CD4-positive, alpha-beta T cell treated with Interferon gamma for 1 hour (primary cell): Measurements from ENCODE around the gene MRGPRF.

Source experiments
- DNase-seq: peaks from one replicate; pipeline ENCODE4 v3.0.0-alpha.2; 2020

Gene MRGPRF

DNA sequence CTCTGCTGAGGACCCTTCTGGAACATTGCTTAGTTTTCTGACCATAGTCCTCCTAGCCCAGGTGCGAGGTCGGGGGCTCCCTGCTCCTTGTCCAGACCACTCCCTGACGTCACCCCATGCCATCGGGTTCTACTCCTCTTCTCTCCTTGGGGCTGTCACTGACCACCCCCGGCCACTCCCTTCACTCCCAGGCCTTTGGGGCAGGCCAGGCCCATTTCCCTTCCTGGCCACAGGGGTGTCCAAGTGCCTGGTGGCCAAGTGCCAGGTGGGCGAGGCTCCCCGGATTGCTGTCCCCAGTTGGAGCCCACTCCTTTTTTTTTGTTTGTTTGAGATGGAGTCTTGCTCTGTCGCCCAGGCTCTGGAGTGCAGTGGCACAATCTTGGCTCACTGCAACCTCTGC, 51.8 kb downstream of the MRGPRF start:
- DNase-seq, result no peak

GRCh38 chr11:68960294-68961071, 52.6 kb downstream of the MRGPRF start:
- no peak for DNase-seq

GRCh38 chr11:68959465-68960293, 53.4 kb downstream of the MRGPRF start:
- no peak for DNase-seq

DNA sequence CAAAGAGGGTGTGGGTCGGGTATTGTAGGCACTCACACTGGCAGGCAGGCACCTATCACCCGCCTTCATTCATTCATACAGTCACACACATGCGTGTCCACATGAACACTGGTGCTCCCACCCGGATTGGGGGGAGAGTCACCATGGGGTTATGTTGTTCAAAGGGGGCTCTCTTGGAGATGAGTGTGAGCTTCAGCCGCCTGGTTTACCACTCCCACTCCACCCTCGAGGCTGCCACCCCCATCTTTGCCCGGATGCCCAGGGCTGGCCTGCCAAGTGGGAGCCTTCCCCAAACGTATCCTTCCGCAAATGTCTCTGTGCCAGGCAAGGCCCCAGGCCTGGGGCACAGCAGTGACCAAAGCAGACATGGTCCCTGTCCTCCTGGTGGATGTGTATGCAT, 54.8 kb downstream of the MRGPRF start:
- DNase-seq, result no peak

DNA sequence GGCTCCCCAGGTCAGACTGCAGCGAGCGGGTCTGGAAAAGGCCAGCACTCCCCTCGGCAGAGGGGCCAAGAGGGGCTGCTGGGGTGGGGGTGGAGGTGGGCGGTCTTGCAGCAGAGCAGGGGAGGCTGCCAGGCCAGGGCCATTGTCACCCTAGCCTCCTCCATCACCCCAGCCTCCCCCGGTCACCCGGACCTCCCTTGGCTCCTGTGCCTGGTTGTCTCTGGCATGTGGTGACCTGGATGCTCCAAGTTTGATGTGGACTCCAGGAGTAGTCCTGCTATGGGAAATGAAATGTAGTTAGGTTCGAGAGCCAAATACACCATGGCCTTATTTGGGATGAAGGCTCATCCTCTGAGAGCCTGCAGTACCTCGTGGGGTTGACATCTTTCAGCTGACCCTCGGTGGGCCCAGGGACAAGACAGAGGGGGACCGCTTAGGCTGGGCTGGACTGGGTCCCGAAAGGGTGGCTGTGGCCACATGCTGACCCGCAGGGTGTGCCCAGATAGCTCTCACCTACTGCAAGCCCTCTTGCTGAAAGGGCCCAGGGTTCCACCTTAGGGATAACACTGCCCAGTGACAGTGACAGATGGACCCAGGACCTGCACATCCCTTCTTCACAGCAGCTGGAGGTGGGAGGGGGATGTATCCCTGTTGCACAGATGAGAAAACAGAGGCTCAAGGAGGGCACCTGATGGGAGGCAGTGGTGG, 56.3 kb downstream of the MRGPRF start:
- no peak for DNase-seq

DNA sequence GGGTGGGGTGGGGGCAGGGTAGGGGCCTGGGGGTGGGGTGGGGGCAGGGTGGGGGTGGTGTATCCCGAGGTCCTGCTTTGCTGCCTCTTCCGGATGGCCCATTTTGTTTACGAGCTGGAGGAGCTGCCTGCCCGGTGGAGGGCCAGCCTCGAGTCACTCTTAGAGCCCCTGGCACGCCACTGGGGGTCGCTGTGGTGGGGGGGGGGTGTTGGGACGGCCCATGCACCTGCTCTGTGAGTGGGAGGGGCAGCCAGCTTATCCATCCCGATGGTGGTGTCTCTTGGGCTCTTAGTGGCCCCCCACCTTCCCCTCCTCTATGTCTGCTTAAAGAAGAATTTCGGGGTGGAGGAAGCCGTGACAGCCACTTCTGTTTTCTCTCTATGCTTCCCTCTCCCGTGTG, 56.9 kb downstream of the MRGPRF start:
- DNase-seq, result peak; percentile 21

GRCh38 chr11:68955607-68955958, 57.5 kb downstream of the MRGPRF start:
- DNase-seq, result no peak

DNA sequence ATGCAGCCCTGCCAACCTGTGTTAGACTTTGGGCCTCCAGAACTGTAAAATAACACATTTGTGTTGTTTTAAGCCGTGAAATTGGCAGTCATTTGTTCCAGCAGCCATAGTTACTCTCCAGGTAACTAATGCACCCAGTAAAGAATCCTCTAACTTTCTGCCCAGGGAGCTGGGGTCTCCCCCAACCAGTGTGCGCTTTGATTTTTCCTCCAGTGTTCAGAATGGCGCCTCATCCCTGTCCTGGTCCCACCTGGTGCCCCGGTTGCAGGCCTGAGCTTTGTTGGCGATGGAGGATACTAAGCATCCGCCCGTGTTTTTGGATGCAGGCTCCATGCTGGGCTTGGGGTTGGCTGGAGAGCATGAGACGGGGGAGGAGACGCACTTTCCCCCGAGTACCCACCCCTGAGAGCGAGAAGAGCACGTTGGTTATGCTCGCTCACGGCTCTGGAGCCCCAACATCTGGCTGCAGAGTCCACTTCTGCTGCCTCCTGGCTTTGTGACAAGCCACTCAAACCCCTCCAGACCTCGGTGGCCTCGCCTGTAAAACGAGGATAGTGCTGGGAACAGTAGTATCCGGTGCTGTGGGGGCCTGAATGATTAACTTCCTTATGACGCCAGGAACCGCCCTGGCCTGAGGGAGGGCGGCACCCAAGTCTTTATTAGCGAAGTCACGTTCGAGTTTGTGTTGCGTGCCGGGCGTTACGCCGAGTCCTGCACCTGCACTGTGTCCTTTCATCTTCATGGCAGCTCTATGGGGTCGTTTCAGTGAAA, 58.0 kb downstream of the MRGPRF start:
- peak; percentile 35 for DNase-seq
